ENCODE data around the gene ADAM11.

ADAM11 gene

GRCh38 chr17:44757918-44758413 is 822 bp upstream of the ADAM11 start:
- no peak for DNase-seq (ENCODE audit: low read depth in 2 of 2)

DNA sequence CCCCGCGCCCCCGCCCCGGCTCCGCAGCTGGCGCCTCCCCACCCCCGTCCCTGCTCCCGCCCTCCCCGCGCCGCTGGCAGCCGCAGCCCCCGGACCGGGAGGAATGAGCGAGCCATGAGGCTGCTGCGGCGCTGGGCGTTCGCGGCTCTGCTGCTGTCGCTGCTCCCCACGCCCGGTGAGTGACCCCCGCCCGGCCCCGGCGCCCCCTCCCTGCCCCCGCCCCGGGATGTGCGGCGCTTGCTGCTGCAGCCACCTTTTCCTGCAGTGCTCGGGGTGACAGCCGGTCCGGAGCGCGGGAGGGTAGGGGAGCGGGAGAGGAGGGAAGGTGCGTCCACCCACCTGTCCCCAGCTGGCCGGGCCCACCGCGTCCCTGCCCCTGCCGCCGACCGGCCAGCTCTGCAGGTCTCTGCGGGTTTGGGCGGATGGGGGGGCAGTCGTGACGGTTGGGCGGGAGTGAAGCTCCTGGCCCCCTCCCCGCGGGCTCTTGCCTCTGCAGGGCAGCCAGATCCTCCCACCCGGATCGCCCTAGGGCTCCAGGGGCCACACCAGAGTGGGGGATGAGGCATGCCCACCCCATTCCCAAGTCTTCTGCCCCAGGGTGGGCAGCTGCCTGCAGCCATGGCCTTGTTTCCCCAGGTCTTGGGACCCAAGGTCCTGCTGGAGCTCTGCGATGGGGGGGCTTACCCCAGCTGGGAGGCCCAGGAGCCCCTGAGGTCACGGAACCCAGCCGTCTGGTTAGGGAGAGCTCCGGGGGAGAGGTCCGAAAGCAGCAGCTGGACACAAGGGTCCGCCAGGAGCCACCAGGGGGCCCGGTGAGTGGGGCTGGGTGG is 513 bp downstream of the ADAM11 start:
- DNase-seq (ENCODE audit: low read depth in 2 of 2): no peak

- DNase-seq (ENCODE audit: low read depth in 2 of 2): no peak
Measured at GRCh38 chr17:44759916-44760243, 1.1 kb downstream of the ADAM11 start.

DNA sequence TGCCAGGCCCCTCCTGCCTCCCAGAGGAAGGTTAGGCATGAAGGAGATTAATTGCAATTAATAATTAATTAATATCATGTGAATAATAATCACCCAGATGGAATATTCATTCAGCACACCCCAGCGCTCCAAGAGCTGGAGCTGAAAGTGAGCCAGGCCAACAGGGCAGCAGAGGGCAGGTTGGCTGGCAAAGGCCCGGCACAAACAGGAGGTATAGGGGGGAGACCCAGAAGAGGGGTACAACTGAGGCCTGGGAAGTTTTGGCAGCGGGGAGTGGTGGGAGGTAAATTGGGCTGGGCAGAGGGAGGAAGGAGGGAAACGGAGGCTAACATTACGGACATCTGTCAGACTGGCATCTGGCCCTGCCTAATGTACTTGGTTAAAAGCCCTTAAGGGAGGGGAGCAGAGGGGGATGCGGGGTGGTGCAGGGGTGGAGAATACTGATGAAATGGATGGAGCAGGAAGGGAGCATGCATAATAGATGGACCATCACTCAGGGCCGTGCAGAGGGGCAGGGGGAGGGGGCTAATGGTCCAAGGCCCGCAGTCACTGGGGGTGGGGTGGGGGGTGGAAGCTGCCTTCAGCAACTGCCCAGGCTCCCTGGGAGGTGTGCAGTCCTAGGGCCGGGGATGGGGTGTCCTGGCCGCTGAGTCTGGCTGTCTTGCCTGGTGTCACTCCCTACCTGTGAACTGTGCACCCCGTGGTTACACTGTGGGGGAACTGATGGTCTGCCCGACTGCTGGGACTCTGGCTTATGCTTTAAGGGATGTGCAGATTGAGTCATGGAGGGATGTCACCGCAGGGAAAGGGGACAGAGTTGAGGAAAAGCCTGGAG is 1.9 kb downstream of the ADAM11 start:
- DNase-seq (ENCODE audit: low read depth in 2 of 2): no peak

DNA sequence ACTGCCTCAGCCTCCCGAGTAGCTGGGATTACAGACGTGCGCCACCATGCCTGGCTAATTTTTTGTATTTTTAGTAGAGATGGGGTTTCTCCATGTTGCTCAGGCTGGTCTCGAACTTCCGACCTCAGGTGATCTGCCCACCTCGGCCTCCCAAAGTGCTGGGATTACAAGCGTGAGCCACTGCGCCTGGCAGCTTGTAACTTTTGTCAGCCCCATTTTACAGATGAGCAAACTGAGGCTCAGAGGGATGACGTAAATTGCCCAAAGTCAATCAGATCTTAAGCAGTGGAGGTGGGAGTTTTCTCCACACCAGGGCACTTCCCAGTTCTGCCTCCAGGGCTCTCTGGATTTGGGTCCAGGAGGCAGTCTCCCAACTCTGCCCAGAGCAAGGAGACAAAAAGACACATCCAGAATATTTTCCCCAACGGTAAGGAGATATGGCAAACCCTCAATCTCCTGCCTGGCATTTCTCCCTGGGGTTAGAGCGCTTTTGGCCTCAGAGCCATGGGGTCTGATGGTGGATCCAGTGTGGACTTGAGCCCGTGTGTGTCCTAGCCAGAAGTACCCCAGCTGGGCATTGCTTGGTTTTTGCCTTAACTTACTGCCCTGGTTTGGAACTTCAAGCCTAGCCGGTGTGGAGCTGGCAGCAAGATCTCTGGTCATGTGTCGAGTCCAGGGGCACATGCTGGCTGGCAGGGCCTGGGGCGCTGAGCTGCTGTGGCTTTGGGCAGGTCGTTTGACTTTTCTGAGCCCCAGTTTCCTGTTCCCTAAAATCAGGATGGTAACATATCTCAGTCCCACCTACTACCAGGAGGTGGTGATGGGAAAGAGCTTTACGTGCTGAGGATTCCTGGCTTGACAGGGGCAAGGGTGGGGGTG is 3.4 kb downstream of the ADAM11 start:
- DNase-seq (ENCODE audit: low read depth in 2 of 2): no peak

DNA sequence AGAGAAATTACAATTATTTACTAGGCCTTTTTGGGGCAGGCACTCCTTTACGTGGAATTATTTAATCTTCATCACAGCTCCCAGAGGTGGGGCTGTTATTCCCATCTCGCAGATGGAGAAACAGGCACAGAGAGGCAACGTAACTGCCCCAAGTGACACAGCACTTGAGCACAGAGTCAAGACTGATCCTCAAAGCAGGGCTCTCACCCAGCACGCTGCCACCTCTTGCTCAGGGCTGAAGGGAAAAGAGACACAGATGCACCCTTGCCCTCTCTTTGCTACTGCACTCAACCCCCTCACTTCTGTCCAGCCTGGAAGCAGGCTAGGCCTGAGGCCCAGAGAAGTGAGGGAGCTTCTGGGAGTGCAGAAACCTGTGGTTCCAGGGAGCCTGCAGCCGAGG is 4.4 kb downstream of the ADAM11 start:
- DNase-seq (ENCODE audit: low read depth in 2 of 2): no peak

DNA sequence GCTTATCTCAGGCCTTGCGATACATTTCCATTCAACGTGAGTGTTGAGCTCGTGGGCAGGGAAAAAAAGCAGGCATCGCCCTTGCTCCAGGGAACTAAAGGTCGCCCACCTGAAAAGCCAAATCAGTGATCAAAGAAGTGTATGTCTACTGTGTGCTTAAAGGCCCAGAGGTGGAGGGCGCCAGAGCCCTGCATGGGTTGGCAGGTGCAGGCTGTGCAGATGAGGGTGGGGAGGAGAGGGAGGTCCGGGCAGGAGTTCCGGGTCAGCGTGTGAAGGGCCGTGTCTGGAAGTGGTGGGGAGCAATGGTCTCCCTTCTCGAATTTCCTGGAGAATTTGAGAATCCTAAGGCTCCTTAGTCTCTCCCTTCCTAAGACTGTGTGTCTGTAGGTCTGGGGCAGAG is 7.2 kb downstream of the ADAM11 start:
- DNase-seq (ENCODE audit: low read depth in 2 of 2): no peak

GRCh38 chr17:44766409-44767038 is 7.7 kb downstream of the ADAM11 start:
- no peak for DNase-seq (ENCODE audit: low read depth in 2 of 2)

- no peak for DNase-seq (ENCODE audit: low read depth in 2 of 2)
Measured at GRCh38 chr17:44767493-44767892, 8.7 kb downstream of the ADAM11 start.

GRCh38 chr17:44768505-44769142 is 9.8 kb downstream of the ADAM11 start:
- DNase-seq (ENCODE audit: low read depth in 2 of 2): no peak

DNA sequence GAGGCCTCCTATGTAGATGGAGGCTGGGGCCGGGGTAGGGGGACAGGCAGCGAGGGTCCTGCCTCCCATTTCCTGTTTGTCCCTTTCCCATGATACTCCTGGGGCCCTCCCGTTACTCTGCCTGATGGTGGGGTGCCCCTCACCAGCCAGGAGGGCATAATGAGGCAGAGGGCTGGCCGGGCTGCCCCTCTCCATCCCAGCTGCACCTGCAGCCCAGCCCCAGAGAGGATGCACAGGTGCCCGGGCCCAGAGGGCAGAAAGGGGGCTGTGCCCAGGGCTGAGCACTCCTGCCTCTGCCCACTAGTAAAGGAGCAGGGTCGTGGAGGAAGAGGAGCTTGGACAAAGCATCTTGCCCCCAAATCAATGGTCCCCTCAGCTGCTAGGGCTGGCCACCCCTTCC is 10.4 kb downstream of the ADAM11 start:
- DNase-seq (ENCODE audit: low read depth in 2 of 2): no peak

- no peak for DNase-seq (ENCODE audit: low read depth in 2 of 2)
Measured at GRCh38 chr17:44769647-44770084, 10.9 kb downstream of the ADAM11 start.

- DNase-seq (ENCODE audit: low read depth in 2 of 2): no peak
Measured at GRCh38 chr17:44770166-44770925, 11.6 kb downstream of the ADAM11 start.

GRCh38 chr17:44772308-44773045 is 13.7 kb downstream of the ADAM11 start:
- DNase-seq (ENCODE audit: low read depth in 2 of 2): no peak

- DNase-seq (ENCODE audit: low read depth in 2 of 2): no peak
Measured at GRCh38 chr17:44773140-44773539, 14.4 kb downstream of the ADAM11 start.

DNA sequence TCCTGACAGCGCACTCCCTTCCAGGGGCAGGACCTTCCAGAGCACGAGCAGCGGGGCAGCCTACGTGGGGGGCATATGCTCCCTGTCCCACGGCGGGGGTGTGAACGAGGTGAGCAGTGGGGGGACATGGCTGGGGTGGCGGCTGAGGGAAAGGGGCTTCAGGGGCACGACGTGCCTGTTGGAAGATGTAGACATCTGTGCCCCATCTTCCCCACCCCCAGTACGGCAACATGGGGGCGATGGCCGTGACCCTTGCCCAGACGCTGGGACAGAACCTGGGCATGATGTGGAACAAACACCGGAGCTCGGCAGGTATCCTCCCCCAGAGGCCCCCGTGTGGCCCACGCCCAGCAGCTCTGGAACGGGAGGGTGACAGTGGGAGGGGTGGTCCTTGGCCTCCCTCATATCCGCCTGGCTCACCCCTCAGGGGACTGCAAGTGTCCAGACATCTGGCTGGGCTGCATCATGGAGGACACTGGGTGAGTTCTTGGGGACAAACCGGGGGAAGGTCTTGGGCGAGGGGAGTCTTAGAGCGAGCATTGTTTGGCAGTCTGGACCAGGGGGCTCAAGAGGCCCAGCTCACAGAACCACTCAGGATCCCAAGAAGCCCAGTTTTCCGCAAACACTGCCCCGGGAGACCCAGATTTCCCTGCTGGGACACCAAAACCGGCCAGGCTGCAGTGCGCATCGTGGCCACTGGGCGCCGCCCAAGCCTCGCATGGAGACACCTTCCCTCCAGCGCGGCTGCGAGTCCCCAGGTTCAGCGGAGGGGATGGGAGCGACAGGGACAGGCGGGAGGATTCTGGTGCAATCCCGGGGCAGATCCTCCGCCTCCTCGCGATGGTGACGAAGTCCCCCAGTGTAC is 15.7 kb downstream of the ADAM11 start:
- DNase-seq (ENCODE audit: low read depth in 2 of 2): peak; percentile 86 to 89

GRCh38 chr17:44775136-44775837 is 16.5 kb downstream of the ADAM11 start:
- peak; percentile 93 to 98 for DNase-seq (ENCODE audit: low read depth in 2 of 2)

Data from stimulated activated CD8-positive, alpha-beta memory T cell treated with anti-CD3 and anti-CD28 coated beads, Interleukin-2, amount 100 ng/mL, for 48 hours (primary cell).